HEK293 (cell line): ENCODE measurements around the gene NFKBIB.

Source experiments
- ELK4 ChIP-seq: IDR thresholded peaks from 2 replicates; pipeline ENCODE4 v1.6.1; 2011; ENCODE audit warnings: mild to moderate bottlenecking, low read depth, low read length, borderline replicate concordance
- GFI1B ChIP-seq: fragments of 450-650 bp; formaldehyde crosslinking; IDR thresholded peaks from 2 replicates; pipeline ENCODE4 v1.5.1; 2016; ENCODE audit warnings: missing biosample characterization, missing genetic modification characterization
- GLI4 ChIP-seq: fragments of 450-650 bp; formaldehyde crosslinking; IDR thresholded peaks from 2 replicates; pipeline ENCODE4 v1.5.1; 2016; ENCODE audit warnings: missing biosample characterization, missing genetic modification characterization
- KLF1 ChIP-seq: fragments of 450-650 bp; formaldehyde crosslinking; IDR thresholded peaks from 2 replicates; pipeline ENCODE4 v1.5.1; 2016; ENCODE audit warnings: missing biosample characterization, missing genetic modification characterization
- KLF10 ChIP-seq: fragments of 450-650 bp; IDR thresholded peaks from 2 replicates; pipeline ENCODE4 v1.5.1; 2018; ENCODE audit warnings: missing biosample characterization, mild to moderate bottlenecking, missing genetic modification characterization
- KLF16 ChIP-seq: fragments of 450-650 bp; formaldehyde crosslinking; IDR thresholded peaks from 2 replicates; pipeline ENCODE4 v1.5.1; 2017; ENCODE audit warnings: missing biosample characterization, missing genetic modification characterization
- MZF1 ChIP-seq: fragments of 450-650 bp; formaldehyde crosslinking; IDR thresholded peaks from 2 replicates; pipeline ENCODE4 v1.5.1; 2017; ENCODE audit warnings: missing biosample characterization, missing genetic modification characterization, borderline replicate concordance
- REST ChIP-seq: fragments of 450-650 bp; formaldehyde crosslinking; IDR thresholded peaks from 2 replicates; pipeline ENCODE4 v1.5.1; 2016; ENCODE audit warnings: missing biosample characterization, missing genetic modification characterization
- SCRT2 ChIP-seq: fragments of 450-650 bp; formaldehyde crosslinking; IDR thresholded peaks from 2 replicates; pipeline ENCODE4 v1.5.1; 2016; ENCODE audit warnings: missing biosample characterization, missing genetic modification characterization
- SP2 ChIP-seq: fragments of 450-650 bp; formaldehyde crosslinking; IDR thresholded peaks from 2 replicates; pipeline ENCODE4 v1.5.1; 2016; ENCODE audit warnings: missing biosample characterization, missing genetic modification characterization
- SP3 ChIP-seq: fragments of 450-650 bp; formaldehyde crosslinking; IDR thresholded peaks from 2 replicates; pipeline ENCODE4 v1.5.1; 2016; ENCODE audit warnings: missing biosample characterization, missing genetic modification characterization
- YY1 ChIP-seq: fragments of 450-650 bp; formaldehyde crosslinking; IDR thresholded peaks from 2 replicates; pipeline ENCODE4 v1.5.1; 2018; ENCODE audit warnings: missing biosample characterization, missing genetic modification characterization
- ZBTB49 ChIP-seq: fragments of 450-650 bp; formaldehyde crosslinking; IDR thresholded peaks from 2 replicates; pipeline ENCODE4 v1.5.1; 2016; ENCODE audit warnings: missing biosample characterization, missing genetic modification characterization, low read depth
- ZBTB8A ChIP-seq: fragments of 450-650 bp; formaldehyde crosslinking; IDR thresholded peaks from 2 replicates; pipeline ENCODE4 v1.5.1; 2016; ENCODE audit warnings: missing biosample characterization, missing genetic modification characterization
- ZEB2 ChIP-seq: fragments of 450-650 bp; formaldehyde crosslinking; IDR thresholded peaks from 2 replicates; pipeline ENCODE4 v1.5.1; 2016; ENCODE audit warnings: missing biosample characterization, missing genetic modification characterization
- ZNF121 ChIP-seq: fragments of 450-650 bp; formaldehyde crosslinking; IDR thresholded peaks from 2 replicates; pipeline ENCODE4 v1.5.1; 2016; ENCODE audit warnings: missing biosample characterization, missing genetic modification characterization
- ZNF138 ChIP-seq: fragments of 450-650 bp; formaldehyde crosslinking; IDR thresholded peaks from 2 replicates; pipeline ENCODE4 v1.5.1; 2016; ENCODE audit warnings: missing biosample characterization, missing genetic modification characterization, borderline replicate concordance
- ZNF140 ChIP-seq: fragments of 450-650 bp; formaldehyde crosslinking; IDR thresholded peaks from 2 replicates; pipeline ENCODE4 v1.5.1; 2016; ENCODE audit warnings: missing biosample characterization, missing genetic modification characterization
- ZNF169 ChIP-seq: fragments of 450-650 bp; formaldehyde crosslinking; IDR thresholded peaks from 2 replicates; pipeline ENCODE4 v1.5.1; 2016; ENCODE audit warnings: missing biosample characterization, missing genetic modification characterization
- ZNF174 ChIP-seq: fragments of 450-650 bp; formaldehyde crosslinking; IDR thresholded peaks from 2 replicates; pipeline ENCODE4 v1.5.0; 2017; ENCODE audit warnings: missing biosample characterization, mild to moderate bottlenecking, missing genetic modification characterization
- ZNF211 ChIP-seq: fragments of 450-650 bp; formaldehyde crosslinking; IDR thresholded peaks from 2 replicates; pipeline ENCODE4 v1.5.1; 2016; ENCODE audit warnings: low read depth, missing biosample characterization, missing genetic modification characterization
- ZNF26 ChIP-seq: fragments of 450-650 bp; formaldehyde crosslinking; IDR thresholded peaks from 2 replicates; pipeline ENCODE4 v1.5.1; 2016; ENCODE audit warnings: missing biosample characterization, missing genetic modification characterization
- ZNF335 ChIP-seq: fragments of 450-650 bp; formaldehyde crosslinking; conservative IDR thresholded peaks from 2 replicates; pipeline ENCODE4 v1.5.1; 2016; ENCODE audit warnings: missing biosample characterization, missing genetic modification characterization
- ZNF548 ChIP-seq: fragments of 450-650 bp; formaldehyde crosslinking; IDR thresholded peaks from 2 replicates; pipeline ENCODE4 v1.5.1; 2016; ENCODE audit warnings: missing biosample characterization, missing genetic modification characterization
- ZNF596 ChIP-seq: fragments of 450-650 bp; IDR thresholded peaks from 2 replicates; pipeline ENCODE4 v1.5.0; 2018; ENCODE audit warnings: missing biosample characterization, mild to moderate bottlenecking, missing genetic modification characterization, moderate library complexity
- ZNF621 ChIP-seq: fragments of 450-650 bp; formaldehyde crosslinking; IDR thresholded peaks from 2 replicates; pipeline ENCODE4 v1.5.1; 2017; ENCODE audit warnings: missing biosample characterization, missing genetic modification characterization
- ZNF658 ChIP-seq: fragments of 450-650 bp; formaldehyde crosslinking; IDR thresholded peaks from 2 replicates; pipeline ENCODE4; 2016; ENCODE audit warnings: missing biosample characterization, missing genetic modification characterization
- ZNF747 ChIP-seq: fragments of 450-650 bp; formaldehyde crosslinking; IDR thresholded peaks from 2 replicates; pipeline ENCODE4 v1.5.1; 2016; ENCODE audit warnings: missing biosample characterization, missing genetic modification characterization
- ZNF76 ChIP-seq: fragments of 450-650 bp; formaldehyde crosslinking; IDR thresholded peaks from 2 replicates; pipeline ENCODE4; 2016; ENCODE audit warnings: low read depth, missing biosample characterization, missing genetic modification characterization, borderline replicate concordance
- ZNF785 ChIP-seq: fragments of 450-650 bp; formaldehyde crosslinking; IDR thresholded peaks from 2 replicates; pipeline ENCODE4 v1.5.1; 2016; ENCODE audit warnings: missing biosample characterization, missing genetic modification characterization
- ZNF792 ChIP-seq: fragments of 450-650 bp; formaldehyde crosslinking; IDR thresholded peaks from 2 replicates; pipeline ENCODE4 v1.5.1; 2016; ENCODE audit warnings: missing biosample characterization, missing genetic modification characterization
- TF ChIP-seq, protein P1 (sequence below): fragments of 450-650 bp; formaldehyde crosslinking; IDR thresholded peaks from 2 replicates; pipeline ENCODE4 v1.5.1; 2016; ENCODE audit warnings: missing biosample characterization, missing genetic modification characterization

Gene NFKBIB

DNA sequence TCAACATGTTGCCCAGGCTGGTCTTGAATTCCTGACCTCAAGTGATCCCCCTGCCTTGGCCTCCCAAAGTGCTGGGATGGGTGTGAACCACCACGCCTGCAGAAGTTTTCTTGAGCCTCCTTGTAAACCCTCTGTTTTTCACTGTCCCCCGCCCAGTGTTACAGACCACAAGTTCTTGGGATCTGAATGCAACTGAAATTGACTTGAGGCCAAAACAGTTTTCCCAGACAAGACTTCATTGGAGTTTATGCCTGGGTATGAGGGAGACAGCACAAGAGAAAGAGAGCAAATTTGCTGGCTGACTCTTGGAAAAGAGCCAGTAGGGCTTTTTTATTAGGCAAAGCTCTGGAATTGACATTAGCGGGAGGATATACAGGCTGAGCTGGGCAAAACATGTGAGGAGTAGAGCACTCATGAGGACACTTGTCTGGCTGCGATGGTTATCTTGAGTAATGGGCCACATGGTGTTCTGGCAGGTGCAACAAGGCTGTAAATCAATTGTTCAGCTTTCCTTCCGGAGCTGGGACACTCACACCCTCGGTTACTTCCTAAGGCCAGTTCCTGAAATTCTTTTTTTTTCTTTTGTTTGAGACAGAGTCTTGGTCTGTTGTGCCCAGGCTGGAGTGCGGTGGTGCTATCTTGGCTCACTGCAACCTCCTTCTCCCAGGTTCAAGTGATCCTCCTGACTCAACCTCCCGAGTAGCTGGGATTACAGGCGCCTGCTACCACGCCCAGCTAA is 37.3 kb upstream of the NFKBIB start (continued):
- TF ChIP-seq ZNF26, result no peak
- TF ChIP-seq ZNF211 (tag by site-specific recombination), result 0 out of 2 replicates have a peak, but pooled peaks have one; percentile 25
- TF ChIP-seq ZNF174 (tag by site-specific recombination), result no peak
- 0 out of 2 replicates have a peak, but pooled peaks have one; percentile 61 for TF ChIP-seq YY1 (tag by site-specific recombination)
- TF ChIP-seq ZNF140 (tag by site-specific recombination), result no peak
- TF ChIP-seq ZNF747 (tag by site-specific recombination), result no peak
- peak; percentile 20; the same call in 1 of the 2 replicates for TF ChIP-seq REST (tag by site-specific recombination)
- TF ChIP-seq GLI4, result no peak
- TF ChIP-seq ELK4, result no peak
- no peak for TF ChIP-seq ZNF138 (tag by site-specific recombination)
- TF ChIP-seq SCRT2 (tag by site-specific recombination), result peak; percentile 99
- peak; percentile 96 for TF ChIP-seq ZEB2
- TF ChIP-seq GFI1B (tag by site-specific recombination), result no peak
- TF ChIP-seq ZNF335 (tag by site-specific recombination), result peak; percentile 82
- TF ChIP-seq ZNF169 (tag by site-specific recombination), result no peak
- TF ChIP-seq KLF10 (tag by site-specific recombination), result peak; percentile 79
- peak; percentile 62 for TF ChIP-seq KLF16 (tag by site-specific recombination)
- peak; percentile 59; the same call in 1 of the 2 replicates for TF ChIP-seq ZNF76 (tag by site-specific recombination)
- TF ChIP-seq MZF1 (tag by site-specific recombination), result peak; percentile 98
- no peak for TF ChIP-seq ZNF621 (tag by site-specific recombination)
- TF ChIP-seq ZNF548 (tag by site-specific recombination), result no peak
- TF ChIP-seq ZNF596 (tag by site-specific recombination), result peak; percentile 80
- TF ChIP-seq ZNF121, result 0 out of 2 replicates have a peak, but pooled peaks have one; percentile 29
- TF ChIP-seq ZNF792, result no peak
- no peak for TF ChIP-seq SP3 (tag by site-specific recombination)
- peak; percentile 89 for TF ChIP-seq ZBTB49 (tag by site-specific recombination)
- TF ChIP-seq ZNF658, result no peak
- TF ChIP-seq KLF1, result peak; percentile 100
- TF ChIP-seq ZNF785, result no peak
- peak; percentile 35 for TF ChIP-seq SP2 (tag by site-specific recombination)
- TF ChIP-seq ZBTB8A (tag by site-specific recombination), result peak; percentile 99
- TF ChIP-seq, protein P1, sequence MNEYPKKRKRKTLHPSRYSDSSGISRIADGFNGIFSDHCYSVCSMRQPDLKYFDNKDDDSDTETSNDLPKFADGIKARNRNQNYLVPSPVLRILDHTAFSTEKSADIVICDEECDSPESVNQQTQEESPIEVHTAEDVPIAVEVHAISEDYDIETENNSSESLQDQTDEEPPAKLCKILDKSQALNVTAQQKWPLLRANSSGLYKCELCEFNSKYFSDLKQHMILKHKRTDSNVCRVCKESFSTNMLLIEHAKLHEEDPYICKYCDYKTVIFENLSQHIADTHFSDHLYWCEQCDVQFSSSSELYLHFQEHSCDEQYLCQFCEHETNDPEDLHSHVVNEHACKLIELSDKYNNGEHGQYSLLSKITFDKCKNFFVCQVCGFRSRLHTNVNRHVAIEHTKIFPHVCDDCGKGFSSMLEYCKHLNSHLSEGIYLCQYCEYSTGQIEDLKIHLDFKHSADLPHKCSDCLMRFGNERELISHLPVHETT (tag by site-specific recombination), result peak; percentile 39; the same call in 1 of the 2 replicates
